ENCODE results near the gene NLRX1.
"Not testable (repeated sequence)": the region's sequence is repeated elsewhere in the genome, so short reads cannot be mapped to it uniquely, and the experiment has no call there.

NLRX1 gene

DNA sequence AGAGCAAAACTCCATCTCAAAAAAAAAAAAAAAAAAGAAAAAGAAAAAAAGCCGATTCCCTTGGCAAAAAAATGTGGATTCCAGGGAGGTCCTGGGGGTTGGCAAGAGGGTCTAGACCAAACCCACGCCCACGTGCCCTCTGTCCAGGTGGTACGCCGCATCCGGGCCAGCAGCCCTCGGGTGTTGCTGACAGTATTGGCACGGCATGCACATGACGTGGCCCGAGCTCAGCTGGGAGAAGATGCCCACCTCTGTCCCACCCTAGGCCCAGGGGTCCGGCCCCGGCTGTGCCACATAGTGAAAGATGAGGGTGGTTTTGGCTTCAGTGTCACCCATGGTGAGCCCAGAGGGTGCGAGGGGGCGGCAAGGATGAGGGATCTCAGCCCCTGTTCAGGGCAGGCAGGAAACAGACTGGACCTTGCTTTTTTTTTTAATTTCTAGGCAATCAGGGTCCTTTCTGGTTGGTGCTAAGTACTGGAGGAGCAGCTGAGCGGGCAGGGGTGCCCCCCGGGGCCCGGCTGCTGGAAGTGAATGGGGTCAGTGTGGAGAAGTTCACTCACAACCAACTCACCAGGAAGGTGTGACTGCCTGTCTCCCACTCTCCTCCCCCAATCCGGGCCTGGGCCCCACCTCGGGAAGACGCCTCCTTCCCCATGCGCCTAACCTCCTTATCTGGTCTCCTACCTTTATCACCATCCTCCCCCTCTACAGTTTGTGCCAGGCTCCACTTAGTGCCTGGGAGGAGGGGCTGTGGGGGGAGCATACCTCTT is 18.8 kb downstream of the NLRX1 start:
- no peak for DNase-seq (ENCODE audit: low spot score)

DNA sequence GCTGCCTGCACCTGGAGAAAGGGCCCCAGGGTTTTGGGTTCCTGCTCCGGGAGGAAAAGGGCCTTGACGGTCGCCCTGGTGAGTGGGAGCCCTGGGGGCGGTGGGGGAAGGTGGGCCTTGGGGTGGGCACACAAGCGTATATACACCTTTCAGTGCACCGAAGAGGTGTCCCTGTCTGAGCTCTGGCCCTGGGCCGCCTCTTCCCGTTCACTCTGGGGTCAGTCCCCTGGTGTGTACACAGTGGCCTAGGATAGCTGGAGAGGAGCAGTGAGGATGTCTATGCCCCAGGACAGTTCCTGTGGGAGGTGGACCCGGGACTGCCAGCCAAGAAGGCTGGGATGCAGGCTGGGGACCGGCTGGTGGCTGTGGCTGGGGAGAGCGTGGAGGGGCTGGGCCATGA is 19.5 kb downstream of the NLRX1 start:
- no peak for DNase-seq (ENCODE audit: low spot score)

DNA sequence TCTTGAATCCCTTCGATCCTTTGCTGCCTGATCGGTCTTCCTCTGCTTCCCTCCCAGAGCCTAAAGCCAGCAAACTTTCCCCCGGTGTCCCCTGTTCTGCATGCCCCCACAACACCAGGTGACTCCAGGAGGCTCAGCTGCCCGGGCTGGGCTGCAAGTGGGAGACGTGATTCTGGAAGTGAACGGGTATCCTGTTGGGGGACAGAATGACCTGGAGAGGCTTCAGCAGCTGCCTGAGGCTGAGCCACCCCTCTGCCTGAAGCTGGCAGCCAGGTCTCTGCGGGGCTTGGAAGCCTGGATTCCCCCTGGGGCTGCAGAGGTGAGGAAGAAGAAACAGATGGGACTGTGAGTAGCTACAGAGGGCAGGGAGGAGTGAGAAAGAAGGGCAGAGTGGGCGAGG is 20.4 kb downstream of the NLRX1 start:
- no peak for DNase-seq (ENCODE audit: low spot score)

DNA sequence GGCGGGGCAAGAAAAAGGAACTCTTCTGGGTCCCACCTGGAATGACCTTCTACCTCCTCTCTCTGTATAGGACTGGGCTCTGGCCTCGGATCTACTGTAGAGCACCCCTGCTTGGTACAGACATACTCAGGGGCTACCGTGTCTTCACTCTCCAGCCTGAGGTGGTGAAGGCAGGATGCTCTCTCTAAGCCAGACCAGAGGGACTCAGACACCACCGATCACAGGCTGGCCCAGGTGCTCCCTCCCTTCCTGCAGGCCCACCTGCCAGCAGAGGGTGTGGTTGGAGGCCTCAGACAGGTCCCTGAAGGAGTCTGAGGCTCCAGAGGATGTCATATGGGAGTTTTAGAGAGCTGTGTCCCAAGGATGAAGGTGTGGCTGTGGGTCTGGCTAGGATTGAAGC is 20.9 kb downstream of the NLRX1 start:
- DNase-seq (ENCODE audit: low spot score), result no peak

DNA sequence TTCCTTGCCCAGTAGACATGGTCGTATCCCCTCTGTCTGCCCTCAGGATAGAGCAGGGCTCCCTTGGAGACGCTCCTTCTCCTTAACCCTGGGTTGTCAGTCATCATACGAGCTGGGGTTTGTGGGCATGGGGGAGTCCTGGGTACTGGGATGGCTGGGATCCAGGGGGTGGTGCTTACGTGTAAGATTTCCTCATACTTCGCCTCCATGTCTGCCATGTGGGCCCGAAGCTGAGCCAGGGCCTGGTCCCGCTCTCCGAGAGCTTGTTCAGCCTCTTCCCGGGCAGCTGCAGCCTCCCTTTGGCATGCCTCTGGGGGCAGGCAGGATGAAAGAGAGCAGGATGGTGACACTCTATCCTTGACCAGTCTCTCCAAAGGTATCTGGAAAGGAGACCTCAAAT is 22.0 kb downstream of the NLRX1 start:
- no peak for DNase-seq (ENCODE audit: low spot score)

DNA sequence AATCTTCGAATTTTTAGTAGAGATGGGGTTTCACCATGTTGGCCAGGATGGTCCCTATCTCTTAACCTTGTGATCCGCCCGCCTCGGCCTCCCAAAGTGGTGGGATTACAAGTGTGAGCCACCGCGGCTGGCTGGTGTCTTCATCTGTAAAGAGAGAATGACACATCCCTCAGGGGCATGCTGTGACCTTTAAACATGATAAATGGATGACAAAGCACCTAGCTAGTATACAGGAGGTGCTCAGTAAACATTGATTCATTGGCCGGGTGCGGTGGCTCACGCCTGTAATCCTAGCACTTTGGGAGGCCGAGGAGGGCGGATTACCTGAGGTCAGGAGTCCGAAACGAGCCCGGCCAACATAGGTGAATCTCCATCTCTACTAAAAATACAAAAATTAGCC is 22.7 kb downstream of the NLRX1 start:
- not testable (repeated sequence) for DNase-seq (ENCODE audit: low spot score)

DNA sequence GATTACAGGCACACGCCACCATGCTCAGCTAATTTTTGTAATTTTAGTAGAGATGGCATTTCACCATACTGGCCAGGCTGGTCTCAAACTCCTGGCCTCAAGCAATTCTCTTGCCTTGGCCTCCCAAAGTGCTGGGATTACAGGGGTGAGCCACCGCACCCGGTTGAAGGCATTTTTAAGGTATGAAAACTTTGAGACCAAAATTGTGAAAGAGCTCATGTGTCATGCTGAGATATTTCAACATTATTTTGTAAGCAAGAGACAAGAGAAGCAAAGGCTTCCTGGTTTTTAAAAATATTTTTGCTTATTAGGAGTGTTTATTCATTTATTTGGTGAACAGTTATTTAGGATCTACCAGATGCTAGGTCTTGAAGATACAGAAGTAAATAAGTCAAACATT is 23.6 kb downstream of the NLRX1 start:
- DNase-seq (ENCODE audit: low spot score), result no peak

DNA sequence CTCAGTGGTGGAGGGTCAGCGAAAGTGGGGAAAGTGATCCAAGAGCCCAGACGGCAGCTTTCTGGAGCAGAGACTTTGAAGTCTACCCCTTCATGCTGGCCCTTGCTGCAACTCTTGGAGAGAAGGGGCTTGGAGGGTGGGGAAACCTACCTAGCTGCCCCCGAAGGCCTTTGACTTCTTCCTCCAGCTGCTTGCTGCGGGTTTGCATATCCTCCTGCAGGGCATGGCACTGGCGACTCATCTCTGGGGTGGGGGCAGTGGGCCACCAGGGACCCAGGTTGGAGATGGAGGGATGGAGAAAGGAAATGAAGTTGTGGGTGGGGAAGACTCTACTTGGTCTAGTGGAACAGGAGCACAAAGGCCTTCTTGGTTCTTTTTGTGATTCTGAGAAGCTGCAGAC is 24.5 kb downstream of the NLRX1 start:
- no peak for DNase-seq (ENCODE audit: low spot score)

DNA sequence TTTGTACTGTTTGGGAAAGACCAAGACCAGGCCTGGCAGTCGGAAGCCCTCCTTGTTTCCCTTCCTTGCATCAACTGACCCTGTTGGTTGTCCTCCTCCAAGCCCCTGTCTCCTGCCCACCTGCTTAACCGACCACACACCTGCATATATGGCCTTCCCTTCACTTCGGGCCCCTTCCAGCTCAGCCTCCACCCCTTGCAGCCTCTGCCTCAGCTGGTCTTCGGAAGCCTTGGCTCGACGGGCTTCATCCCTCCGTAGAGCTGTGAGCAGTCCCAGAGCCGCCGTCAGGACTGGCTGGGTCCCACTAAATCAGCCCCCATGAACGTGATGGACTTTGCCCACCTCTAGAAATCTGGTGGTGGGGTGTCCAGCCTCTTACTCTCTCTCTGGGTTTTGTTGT is 25.1 kb downstream of the NLRX1 start:
- no peak for DNase-seq (ENCODE audit: low spot score)

DNA sequence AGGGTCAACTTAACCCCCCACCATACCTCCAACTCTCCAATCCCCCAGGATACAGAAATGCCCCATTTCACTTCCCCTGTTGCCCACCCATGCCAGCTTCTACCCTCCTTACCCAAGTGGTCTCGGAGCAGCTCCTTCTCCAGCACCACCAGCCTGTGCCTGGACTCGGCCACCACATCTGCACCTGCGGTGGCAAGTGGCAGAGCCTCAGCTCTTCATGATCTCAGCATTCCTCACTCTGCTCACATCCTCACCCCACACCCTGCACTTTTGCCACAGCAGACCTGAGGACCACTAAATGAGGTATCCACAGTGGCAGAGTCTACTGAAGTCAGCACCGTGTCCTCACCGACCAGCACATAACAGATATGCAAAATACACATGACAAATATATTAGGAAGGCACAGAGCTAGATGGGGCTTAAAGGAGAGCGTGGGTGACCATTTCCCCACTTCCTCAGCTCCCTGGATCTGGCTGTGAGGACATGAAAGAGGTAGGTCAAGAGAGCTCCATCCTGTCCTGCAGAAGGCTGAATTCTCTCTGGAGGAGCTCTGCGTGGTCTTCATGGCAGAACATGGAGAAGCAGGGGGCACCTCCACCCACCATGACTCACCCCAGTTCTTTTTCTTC is 26.4 kb downstream of the NLRX1 start:
- no peak for DNase-seq (ENCODE audit: low spot score)

DNA sequence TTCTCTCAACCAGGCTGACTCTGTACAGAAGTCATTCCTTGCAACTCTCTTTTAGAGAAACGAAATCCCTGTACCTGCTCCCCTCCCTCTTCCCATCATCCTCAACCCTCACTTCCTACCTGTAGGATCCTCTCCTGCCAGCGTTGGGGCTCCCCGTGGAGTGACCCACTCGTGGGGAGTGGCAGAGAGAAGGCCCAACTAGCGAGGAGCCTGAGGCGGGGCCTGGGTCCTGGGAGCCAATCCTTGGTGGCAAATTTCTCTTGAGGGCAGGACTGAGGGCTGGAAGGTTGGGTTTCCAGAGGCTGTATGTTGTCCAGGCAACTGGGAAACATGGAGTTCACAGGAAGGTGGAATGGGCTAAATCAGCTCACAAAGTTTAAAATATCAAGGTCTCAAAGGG is 27.2 kb downstream of the NLRX1 start:
- DNase-seq (ENCODE audit: low spot score), result peak; percentile 50

DNA sequence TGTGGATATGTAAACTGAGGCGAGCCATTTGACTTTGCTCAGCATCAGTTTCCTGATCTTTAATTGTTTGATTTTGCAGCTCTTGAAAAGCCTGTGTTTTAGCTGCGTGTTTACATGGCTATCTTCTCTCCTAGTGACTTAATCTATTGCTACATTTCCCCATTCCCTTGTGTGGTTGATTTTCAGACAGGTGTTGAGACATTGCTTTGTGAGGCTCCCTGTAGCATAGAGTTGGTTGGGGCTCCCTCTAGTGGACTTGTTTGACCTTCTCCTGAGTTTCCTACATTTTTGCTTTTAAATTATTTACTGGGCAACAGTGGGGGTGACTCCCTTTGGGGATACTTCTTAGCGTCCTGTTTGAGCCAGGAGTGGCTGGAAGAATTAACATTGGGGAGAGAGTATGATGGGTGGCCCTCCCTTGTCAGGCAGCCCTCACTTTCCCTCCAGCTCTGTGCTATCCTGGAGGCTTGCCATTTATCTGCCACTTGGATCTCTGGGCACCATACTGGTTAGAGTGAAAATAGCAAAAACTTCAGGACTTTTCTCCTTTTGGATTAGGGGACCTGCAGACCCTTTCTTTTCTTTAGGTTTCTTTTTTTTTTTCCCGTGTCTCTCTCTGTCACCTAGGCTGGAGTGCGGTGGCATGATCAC is 28.4 kb downstream of the NLRX1 start:
- DNase-seq (ENCODE audit: low spot score), result peak; percentile 87

DNA sequence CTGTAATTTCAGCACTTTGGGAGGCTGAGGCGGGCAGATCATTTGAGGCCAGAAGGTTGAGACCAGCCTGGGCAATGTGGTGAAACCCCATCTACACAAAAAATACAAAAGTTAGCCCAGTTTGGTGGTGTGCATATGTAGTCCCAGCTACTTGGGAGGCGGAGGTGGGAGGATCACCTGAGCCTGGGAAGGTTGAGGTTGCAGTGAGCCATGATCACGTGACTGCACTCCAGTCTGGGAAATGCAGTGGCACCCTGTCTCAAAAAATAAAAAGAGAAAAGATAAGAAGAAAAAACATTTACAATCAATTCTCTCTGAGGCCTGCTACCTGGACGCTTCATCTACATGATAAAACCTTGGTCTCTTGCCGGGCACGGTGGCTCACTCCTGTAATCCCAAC is 30.4 kb downstream of the NLRX1 start:
- no peak for DNase-seq (ENCODE audit: low spot score)

DNA sequence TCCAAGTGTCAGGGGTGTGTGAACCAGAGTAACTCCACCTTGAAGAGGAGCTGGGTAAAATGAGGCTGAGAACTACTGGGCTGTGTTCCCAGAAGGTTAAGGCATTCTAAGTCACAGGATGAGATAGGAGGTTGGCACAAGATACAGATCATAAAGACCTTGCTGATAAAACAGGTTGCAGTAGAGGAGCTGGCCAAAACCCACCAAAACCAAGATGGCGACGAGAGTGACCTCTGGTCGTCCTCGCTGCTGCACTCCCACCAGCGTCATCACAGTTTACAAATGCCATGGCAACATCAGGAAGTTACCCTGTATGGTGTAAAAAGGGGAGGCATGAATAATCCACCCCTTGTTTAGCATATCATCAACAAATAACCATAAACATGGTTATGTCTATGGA is 32.7 kb downstream of the NLRX1 start:
- DNase-seq (ENCODE audit: low spot score), result not testable (repeated sequence)

DNA sequence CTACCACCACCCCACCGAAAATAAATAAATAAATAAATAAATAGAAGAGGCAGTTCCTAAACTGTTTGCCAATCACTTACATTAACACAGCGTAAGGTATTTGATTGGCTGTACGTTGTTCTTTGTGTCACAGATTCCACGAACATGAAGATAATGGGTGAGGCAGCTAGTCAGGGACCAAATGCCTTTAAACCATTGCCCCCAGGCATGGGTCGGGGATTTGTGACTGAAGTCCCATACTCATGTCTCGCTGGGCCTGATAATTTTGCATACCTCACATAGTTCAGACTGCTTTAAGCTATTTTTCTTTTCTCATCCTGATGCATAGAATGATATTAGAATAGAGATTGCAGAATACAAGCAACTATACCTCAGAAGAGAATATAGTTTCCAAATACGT is 34.0 kb downstream of the NLRX1 start:
- DNase-seq (ENCODE audit: low spot score), result no peak

DNA sequence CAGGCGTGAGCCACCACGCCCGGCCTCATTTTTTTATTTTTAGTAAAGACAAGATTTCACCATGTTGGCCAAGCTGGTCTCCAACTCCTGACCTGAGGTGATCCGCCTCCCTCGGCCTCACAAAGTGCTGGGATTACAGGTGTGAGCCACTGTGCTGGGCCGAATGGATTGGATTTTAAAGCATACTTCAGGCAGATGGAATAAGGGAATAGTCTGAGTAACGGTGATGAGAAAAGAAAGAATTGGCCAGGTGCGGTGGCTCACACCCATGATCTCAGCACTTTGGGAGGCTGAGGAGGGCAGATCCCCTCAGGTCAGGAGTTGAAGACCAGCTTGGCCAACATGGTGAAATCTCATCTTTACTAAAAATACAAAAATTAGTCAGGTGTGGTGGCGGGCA is 35.5 kb downstream of the NLRX1 start:
- DNase-seq (ENCODE audit: low spot score), result no peak

DNA sequence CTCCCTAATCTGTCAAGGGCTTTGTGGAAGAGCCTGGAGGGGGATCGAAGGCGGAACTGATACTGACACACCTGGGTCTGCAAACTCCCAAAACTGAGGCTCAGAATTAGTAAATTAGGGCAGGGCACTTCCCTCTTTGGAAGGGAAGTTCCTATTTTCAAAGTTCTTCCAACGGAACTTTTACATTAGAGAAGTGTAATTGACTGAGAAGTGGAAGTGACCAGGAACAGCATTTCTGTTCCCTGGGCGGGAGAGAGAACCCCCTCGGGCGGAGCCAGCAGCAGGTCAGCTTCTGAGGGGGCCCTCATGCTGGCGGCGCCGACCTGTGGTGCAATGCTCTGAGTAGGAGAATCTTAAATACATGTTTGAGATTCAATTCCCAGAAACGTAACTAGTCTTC is 36.6 kb downstream of the NLRX1 start:
- DNase-seq (ENCODE audit: low spot score), result no peak

DNA sequence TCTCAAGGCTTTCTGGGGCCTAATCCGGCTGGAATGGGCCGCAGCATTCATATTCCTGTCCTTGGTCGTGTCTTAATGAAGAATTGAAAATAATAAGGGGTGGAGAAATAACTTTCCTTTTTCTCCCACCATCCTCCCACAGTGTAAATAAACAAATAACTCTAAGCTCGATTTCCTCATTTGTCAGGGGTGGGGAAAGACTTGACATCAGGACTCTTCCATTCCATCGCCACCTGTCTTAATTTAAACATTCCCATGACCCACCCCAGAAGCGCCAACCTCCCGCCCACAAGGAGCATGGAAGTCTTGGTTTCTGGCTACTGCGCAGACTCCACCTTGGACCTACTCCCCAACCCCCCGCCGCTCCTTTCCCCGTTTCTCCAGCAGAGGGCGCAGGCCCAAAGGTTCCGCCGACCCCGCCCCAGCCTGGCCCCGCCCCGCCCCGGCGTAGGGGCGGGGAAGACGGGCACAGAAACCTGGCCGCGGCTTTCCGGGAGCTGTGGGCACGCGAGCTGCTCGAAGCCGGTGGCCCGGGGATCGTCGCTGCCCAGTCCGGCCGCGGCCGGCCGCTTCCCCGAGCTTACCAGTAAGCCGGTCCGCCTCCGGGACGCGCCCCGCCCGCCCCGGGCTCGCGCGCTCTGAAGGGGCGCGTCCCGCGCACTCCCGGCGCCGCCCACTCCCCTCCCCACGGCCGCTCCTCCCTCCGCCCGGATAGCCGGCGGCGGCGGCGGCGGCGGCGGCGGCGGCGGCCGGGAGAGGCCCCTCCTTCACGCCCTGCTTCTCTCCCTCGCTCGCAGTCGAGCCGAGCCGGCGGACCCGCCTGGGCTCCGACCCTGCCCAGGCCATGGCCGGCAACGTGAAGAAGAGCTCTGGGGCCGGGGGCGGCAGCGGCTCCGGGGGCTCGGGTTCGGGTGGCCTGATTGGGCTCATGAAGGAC is 37.3 kb downstream of the NLRX1 start, which contains the start of gene CBL:
Gene CBL (plus strand): TSS at position 766 of the 937 bp plus-strand sequence. CDS start 79 bp downstream, at position 845.
- peak; percentile 93 for DNase-seq (ENCODE audit: low spot score)

DNA sequence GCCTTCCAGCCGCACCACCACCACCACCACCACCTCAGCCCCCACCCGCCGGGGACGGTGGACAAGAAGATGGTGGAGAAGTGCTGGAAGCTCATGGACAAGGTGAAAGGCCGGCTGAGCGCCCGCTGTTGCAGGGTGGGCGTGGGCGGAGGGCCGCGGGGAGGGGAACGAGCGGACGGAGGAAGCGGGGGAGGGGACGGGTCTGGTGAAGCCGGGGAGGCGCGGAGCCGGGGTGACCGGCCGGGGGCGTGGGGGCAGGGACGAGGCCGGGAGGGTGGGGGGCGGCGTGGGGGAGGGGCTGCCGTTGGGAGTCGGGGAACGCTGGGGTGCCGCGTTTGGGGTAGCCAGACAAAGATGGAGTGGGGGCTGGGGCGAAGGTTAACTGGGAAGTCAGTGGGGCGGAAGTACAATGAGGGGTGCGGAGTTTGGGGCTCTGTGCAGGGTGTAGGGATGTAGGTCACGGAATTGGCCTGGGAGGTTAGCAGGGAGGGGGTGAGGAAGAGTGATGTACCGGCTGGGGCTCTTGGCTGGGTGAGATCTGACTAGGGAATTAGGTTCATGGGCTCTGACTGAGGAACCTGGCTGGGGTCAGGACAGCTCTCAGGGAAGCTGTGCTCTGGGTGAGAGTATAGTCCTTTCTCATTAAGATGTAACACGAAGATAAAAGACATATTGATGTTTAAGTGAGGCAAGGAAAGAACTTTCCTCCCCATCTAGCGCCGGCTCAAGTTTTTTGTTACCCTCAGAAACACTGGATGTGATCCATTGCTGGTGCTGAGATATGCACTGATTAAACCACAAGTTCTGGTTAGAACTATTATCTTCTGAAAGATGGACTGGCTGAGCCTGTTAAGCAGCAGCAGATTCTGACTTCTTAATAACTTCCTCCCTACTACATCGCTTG is 38.2 kb downstream of the NLRX1 start:
- no peak for DNase-seq (ENCODE audit: low spot score)

DNA sequence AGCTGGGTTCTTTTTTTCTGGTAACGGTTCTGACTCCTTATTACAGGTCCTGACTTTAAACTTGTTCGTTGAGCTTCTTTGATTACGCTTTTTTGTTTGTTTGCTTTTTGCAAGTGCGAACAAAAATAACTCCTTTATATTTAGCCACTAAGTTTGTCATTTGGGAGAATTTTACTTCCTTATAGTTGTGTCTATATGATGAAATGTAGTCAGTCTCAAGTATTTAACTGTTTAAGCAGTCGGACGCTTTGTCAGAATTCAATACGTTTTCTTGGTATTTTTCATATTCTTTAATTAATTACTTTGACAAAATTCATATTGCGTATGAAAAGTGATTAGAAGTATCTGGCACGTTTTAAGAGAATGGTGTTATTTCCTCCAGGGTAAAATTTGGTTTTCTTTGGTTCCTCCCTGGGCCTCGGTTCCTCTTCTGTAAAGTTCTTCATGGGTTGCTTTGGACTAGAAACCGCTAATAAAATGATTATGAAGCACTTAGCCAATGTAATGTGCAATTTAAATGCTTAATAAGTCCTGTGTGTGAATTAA is 39.0 kb downstream of the NLRX1 start:
- no peak for DNase-seq (ENCODE audit: low spot score)

DNA sequence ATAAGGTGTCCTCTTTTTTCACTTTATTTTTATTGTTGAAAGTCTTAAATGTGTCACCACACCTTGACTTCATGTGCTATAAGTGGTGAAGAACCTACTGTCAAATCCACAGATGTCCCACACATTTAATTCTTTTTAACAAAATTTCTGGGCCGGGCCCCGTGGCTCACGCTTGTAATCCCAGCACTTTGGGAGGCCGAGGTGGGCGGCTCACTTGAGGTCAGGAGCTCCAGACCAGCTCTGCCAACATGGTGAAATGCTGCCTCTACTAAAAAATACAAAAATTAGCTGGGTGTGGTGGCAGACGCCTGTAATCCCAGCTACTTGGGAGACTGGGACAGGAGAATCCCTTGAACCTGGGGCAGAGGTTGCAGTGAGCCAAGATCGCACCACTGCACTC is 40.7 kb downstream of the NLRX1 start:
- DNase-seq (ENCODE audit: low spot score), result no peak
